ENCODE measurements around the gene PEDS1.
A peak's percentile ranks its signal among the peaks of the same experiment; 100 is the strongest.
"Not testable (repeated sequence)": the region's sequence is repeated elsewhere in the genome, so short reads cannot be mapped to it uniquely, and the experiment has no call there.

Gene PEDS1

GRCh38 chr20:50153500-50154377 lies at the start of gene PEDS1:
Gene PEDS1, minus strand, starts transcription at chr20:50153723. Its CDS starts 86 bp downstream, at chr20:50153637.
- peak; percentile 82 to 88 for DNase-seq

GRCh38 chr20:50202677-50203076 lies 49.2 kb upstream of the PEDS1 start:
- no peak for DNase-seq

- DNase-seq, result not testable (repeated sequence)
These were observed 48.2 kb upstream of the PEDS1 start for GRCh38 chr20:50201710-50202109.

- no peak for DNase-seq
These were observed 47.1 kb upstream of the PEDS1 start for GRCh38 chr20:50200482-50201104.

- DNase-seq, result no peak
These were observed 46.2 kb upstream of the PEDS1 start for GRCh38 chr20:50199703-50200102.

- no peak for DNase-seq
These were observed 45.2 kb upstream of the PEDS1 start for GRCh38 chr20:50198716-50199115.

GRCh38 chr20:50198180-50198666 lies 44.7 kb upstream of the PEDS1 start:
- DNase-seq, result no peak

- DNase-seq, result no peak
These were observed 44.1 kb upstream of the PEDS1 start for GRCh38 chr20:50197463-50198179.

- DNase-seq, result no peak
These were observed 43.4 kb upstream of the PEDS1 start for GRCh38 chr20:50196896-50197295.

- DNase-seq, result no peak
These were observed 42.7 kb upstream of the PEDS1 start for GRCh38 chr20:50196248-50196647.

- DNase-seq, result no peak
These were observed 42.1 kb upstream of the PEDS1 start for GRCh38 chr20:50195524-50196120.

GRCh38 chr20:50194831-50195523 lies 41.5 kb upstream of the PEDS1 start:
- DNase-seq, result no peak

GRCh38 chr20:50194422-50194830 lies 40.9 kb upstream of the PEDS1 start:
- DNase-seq, result no peak

- no peak for DNase-seq
These were observed 40.4 kb upstream of the PEDS1 start for GRCh38 chr20:50193836-50194421.

GRCh38 chr20:50193199-50193835 lies 39.8 kb upstream of the PEDS1 start:
- DNase-seq, result no peak

GRCh38 chr20:50192364-50193198 lies 39.1 kb upstream of the PEDS1 start:
- DNase-seq, result peak; percentile 83 to 85

- DNase-seq, result peak in 1 of 2 donors; percentile 60
These were observed 38.2 kb upstream of the PEDS1 start for GRCh38 chr20:50191544-50192363.

GRCh38 chr20:50191065-50191543 lies 37.6 kb upstream of the PEDS1 start:
- DNase-seq, result peak; percentile 61 to 70
